GM18508 (cell line): ENCODE measurements around the gene CMYA5.

Experiments used
- ATAC-seq: cut with Tn5 transposase; IDR thresholded peaks from one replicate; pipeline ENCODE4 v1.9.1; 2021; ENCODE audit warnings: moderate number of reproducible peaks; ENCODE audit not compliant: insufficient read depth, unreplicated experiment

The CMYA5 gene

GRCh38 chr5:79793304-79793703, 103.7 kb downstream of the CMYA5 start:
- no peak for ATAC-seq

- no peak for ATAC-seq
Observed at GRCh38 chr5:79793722-79794121, 104.1 kb downstream of the CMYA5 start.

DNA sequence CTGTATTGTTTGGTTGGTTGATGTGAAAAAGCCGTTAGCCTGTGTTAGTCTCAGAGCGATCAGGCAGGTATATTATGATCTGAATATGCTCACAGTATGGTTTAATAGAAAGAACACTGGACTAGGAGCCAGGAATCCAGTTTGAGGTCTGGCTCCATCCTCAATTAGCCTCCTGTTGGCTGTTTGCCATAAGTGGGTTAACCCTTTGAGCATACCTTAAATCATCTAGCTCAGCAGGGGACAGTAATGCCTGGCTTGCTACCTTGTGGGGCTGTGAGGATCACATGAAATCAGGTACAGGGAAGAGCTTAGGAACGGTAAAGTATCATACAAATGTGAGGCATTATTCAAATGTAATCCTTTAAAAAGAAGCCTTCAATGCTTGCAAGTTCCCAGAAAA, 104.7 kb downstream of the CMYA5 start:
- ATAC-seq, result no peak

DNA sequence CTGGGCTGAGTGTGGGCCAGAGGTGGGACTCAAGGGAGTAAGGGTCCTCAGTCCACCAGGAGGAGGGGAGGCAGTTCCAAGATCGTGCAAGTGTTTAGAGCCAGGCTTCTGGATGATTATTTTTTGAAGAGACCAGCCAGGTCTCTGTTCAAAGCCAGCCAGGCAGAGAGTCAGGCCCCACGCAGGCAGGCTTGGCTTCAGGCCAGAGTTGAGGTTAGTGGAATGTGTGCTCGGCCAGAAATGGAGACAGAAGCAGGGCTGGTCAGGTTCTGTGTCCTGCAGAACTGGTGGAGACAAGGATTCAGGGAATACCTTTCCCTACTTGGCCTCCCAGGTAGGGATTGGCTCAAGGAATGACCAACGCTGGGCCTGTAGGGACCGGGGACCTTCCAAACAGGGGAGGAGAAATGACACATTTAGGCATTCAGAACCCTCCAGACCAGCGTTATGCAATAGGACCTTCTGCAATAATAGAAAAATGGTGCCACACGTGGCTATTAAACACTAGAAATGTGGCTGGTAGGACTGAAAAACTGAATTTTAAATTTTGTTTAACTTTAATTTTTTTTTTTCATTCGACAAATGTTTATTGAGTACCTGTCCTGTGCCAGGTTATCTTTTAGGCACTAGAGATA, 106.2 kb downstream of the CMYA5 start:
- ATAC-seq, result no peak

DNA sequence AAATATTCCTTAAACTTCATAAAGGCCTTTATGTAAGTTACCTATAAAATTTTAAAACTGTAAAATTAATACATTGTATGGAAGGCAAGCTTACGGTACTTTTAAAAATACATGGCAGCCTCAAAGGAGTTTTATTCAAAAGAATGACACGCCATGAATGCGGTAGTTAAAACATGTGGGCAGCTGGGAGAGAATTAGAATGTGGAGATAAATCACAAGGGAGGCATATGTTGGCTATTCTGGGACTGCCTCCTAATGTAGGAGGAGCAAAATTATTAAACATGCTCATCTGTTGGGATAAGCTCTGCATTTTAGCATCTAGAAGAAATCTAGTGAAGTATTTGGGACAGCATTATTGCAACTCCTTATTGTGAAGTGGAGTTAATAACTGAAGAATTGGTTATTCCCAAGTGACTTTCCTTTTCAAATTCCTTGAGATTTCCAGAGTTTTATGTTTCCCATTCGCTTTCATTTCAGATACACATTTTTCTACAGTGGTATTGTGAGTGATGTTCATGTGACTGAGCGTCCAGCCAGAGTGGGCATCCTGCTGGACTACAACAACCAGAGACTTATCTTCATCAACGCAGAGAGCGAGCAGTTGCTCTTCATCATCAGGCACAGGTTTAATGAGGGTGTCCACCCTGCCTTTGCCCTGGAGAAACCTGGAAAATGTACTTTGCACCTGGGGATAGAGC, 109.4 kb downstream of the CMYA5 start:
- ATAC-seq, result no peak

GRCh38 chr5:79800979-79801827, 111.6 kb downstream of the CMYA5 start:
- ATAC-seq, result no peak

- ATAC-seq, result no peak
Observed at GRCh38 chr5:79802406-79802805, 112.8 kb downstream of the CMYA5 start.

GRCh38 chr5:79803007-79803406, 113.4 kb downstream of the CMYA5 start:
- ATAC-seq, result no peak

GRCh38 chr5:79806741-79807140, 117.1 kb downstream of the CMYA5 start:
- no peak for ATAC-seq

DNA sequence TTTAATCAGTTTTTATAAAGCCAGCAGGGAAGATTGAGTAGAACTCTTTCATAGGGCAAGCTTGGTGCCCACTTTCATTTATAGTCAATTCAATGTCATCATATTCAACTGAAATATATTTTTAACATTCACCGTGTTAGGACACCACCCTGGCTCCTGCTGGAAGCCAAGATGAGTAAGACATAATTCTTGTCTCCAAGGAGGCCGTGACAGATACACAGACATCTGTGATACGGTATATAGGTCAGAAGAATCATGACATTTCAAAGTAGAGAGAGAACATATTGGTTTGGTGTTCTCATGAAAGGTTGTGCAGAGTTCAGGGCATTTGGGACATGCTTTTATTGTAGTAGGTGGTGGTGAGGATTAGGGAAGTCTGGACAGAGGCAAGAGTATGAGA, 120.1 kb downstream of the CMYA5 start:
- ATAC-seq, result no peak

DNA sequence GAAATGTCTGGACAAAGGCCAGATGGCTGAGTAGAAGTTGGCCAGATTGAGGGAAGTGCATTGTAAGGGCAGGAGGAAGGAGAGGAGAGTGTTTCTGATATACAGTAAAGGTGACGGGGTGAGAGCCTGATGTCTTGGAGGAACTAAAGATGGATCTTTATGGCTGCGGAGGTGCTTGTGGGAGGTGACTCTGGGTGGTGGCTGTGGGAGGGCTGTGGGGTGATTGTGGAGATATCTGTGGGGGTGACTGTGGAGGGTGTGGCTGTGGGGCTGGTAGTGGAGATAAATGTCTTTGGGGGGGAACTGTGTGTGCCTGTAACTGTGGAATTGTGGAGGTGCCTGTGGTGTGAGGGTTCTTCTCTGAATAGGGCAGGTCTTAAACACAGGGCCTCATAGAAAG, 121.4 kb downstream of the CMYA5 start:
- ATAC-seq, result no peak

- no peak for ATAC-seq
Observed at GRCh38 chr5:79811904-79812303, 122.3 kb downstream of the CMYA5 start.

GRCh38 chr5:79814699-79815098, 125.1 kb downstream of the CMYA5 start:
- ATAC-seq, result no peak

DNA sequence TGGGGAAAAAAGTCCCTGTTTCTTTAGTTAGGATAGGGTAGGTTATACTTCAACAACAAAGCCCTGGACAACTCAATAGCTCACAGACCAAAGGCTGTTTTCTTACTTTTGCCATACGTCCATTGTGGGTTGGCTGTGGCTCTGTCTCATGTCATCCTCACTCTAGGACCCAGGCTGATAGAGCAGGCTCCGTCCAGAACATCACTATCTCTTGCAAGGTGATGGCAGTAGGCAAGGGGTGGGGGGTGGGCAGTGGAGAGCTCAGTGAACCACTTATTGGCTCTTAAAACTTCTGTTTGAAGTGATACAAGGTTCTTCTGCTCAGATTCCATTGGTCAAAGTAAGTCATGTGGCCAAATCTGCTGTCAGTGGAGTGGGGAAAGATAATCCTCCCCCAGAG, 126.4 kb downstream of the CMYA5 start:
- no peak for ATAC-seq

DNA sequence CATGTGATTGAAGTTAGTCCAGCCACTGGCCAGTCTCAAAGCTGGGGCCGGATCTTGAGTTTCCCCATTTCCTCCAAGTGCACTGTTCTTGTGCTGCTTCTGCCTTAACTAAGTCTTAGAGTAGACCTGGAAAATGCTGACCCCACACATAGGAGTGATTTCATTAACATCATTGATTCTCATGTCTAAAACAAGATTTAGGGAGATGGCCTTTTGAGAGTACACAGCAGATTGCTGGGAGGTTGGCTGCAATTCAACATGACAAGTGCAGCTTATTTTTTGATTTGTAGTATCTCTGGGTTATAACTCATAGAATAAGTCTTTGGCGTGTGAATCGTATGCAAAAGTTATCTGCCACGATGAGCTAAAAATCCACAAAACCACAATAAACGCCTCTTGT, 131.0 kb downstream of the CMYA5 start:
- ATAC-seq, result no peak

DNA sequence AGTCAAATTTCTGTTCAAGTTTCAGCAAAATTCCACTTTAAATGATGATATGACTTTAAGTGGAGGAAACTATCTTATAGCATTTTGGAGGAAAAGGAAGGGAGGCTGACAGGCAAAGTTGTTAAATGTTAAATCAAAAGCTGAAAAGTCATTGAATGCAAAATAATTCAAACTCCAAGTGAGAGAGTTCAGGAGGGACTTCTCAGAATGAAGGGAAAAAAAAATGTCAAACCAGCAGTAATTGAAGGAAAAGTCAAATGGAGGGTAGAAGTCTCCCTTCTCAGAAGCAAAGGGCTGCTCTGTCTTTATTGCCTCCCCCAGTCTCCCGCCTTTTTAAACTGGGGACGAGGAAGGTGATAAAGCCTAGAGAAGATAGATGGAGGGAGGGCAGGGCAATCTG, 134.8 kb downstream of the CMYA5 start:
- ATAC-seq, result no peak

GRCh38 chr5:79825802-79826201, 136.2 kb downstream of the CMYA5 start:
- ATAC-seq, result no peak

- ATAC-seq, result no peak
Observed at GRCh38 chr5:79827159-79827629, 137.6 kb downstream of the CMYA5 start.

DNA sequence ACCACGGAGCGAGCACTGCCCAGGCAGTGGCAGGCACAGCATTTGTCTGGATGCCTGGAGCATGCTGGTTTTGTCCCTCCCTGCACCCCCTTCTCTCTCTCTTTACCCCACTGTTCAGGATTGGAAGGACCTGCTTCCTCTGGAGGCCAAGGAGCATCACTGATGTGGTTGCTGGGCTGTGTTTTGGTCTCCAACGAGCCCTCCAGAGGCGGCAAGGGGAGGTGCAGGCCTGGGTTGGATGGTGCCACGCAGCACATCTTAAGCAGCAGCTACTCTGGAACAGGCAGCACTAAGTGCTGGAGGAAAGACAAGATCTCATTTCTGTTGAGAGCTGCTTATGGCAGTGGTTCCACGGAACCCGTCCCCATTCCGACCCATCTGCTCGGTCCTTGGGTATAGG, 139.6 kb downstream of the CMYA5 start:
- no peak for ATAC-seq

- no peak for ATAC-seq
Observed at GRCh38 chr5:79831381-79832309, 142.0 kb downstream of the CMYA5 start.
